MCF 10A (cell line): Measurements from ENCODE around the gene LIN37. TPM values are rescaled to one million over a fixed set of nuclear protein-coding genes. Genes with fewer than 3 reads are reported as not detected.

Experiments used
- BruUV-seq: library from RNA; stranded (reverse); fragments of 400-500 nt; replicated peaks from 2 replicates; lab custom pipeline; 2021; lab: Mats Ljungman, UMichigan
- CTCF ChIA-PET: fragments of 300-600 bp; sonication (Branson Sonifier 250); formaldehyde crosslinking; extraction: SDS; loops from one replicate; lab custom pipeline; 2021; ENCODE audit warnings: antibody characterized with exemption, inconsistent platforms; lab: Yijun Ruan, JAX
- POLR2A ChIA-PET: fragments of 300-600, 350-650 bp; sonication (Branson Sonifier 250); formaldehyde crosslinking; extraction: SDS; loops from one replicate; lab custom pipeline; 2020; ENCODE audit warnings: antibody characterized with exemption, inconsistent platforms; lab: Yijun Ruan, JAX
- DNase-seq: peaks from one replicate; pipeline ENCODE4 v3.0.0-alpha.2; 2018; ENCODE audit not compliant: unreplicated experiment
- H3K27ac Mint-ChIP-seq: one replicate; pipeline ENCODE4 v1.8.0; 2022; ENCODE audit warnings: mild to moderate bottlenecking, low read depth, mixed read lengths; ENCODE audit not compliant: unreplicated experiment
- H3K27me3 Mint-ChIP-seq: one replicate; pipeline ENCODE4 v1.8.0; 2022; ENCODE audit warnings: mixed read lengths; ENCODE audit not compliant: insufficient read depth, unreplicated experiment
- H3K36me3 Mint-ChIP-seq: one replicate; pipeline ENCODE4 v1.8.0; 2022; ENCODE audit warnings: mild to moderate bottlenecking, moderate library complexity, mixed read lengths; ENCODE audit not compliant: insufficient read depth, unreplicated experiment
- H3K4me1 Mint-ChIP-seq: one replicate; pipeline ENCODE4 v1.8.0; 2022; ENCODE audit warnings: mixed read lengths; ENCODE audit not compliant: insufficient read depth, unreplicated experiment
- H3K4me3 Mint-ChIP-seq: one replicate; pipeline ENCODE4 v1.8.0; 2022; ENCODE audit warnings: mild to moderate bottlenecking, moderate library complexity, mixed read lengths; ENCODE audit not compliant: unreplicated experiment
- H3K9me3 Mint-ChIP-seq: one replicate; pipeline ENCODE4 v1.8.0; 2022; ENCODE audit warnings: mixed read lengths; ENCODE audit not compliant: unreplicated experiment
- intact Hi-C: fragments of 100-400 bp; cut with micrococcal nuclease; formaldehyde crosslinking; loops from 2 replicates; pipeline ENCODE4 v1.14.1; 2022
- total RNA-seq: library from RNA; stranded (reverse); gene quantifications from 2 replicates; pipeline ENCODE4 v1.2.3, GENCODE V29; 2022
- TF ChIP-seq, protein P1 (sequence below): fragments of 200-600 bp; IDR thresholded peaks from one replicate; pipeline ENCODE4 v1.8.0; 2022; ENCODE audit warnings: antibody characterized with exemption, mild to moderate bottlenecking; ENCODE audit not compliant: unreplicated experiment

LIN37 gene
- total RNA-seq, 1 experiment from 2014 or later = 19.6 TPM

DNA sequence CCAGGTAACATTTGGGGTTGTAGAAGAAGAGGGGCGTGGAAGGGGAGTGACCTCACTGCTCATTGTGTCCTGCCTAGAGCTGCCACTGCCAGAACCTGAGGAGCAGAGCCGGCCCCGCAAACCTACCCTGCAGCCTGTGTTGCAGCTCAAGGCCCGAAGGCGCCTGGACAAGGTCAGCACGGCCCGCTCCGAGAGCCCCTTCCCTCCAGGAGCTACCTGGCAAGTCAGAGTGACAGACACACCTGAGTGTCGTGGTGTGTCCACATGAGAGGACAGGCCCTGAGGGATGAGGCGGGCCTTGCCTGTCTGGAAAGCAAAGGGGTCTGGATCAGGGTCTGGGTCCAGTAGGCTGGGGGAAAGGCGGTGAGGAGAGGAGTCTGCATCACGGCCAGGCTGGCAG, 23.8 kb upstream of the LIN37 start:
- Mint-ChIP-seq H3K27me3 (no peaks in the 10 kb centered on the region), H3K36me3 (peaks cover 92% of the 10 kb centered on the region), H3K9me3 (no peaks in the 10 kb centered on the region), H3K4me3 (no peak overlapping the region), H3K27ac (no peak overlapping the region), H3K4me1 (peaks cover 7% of the 10 kb centered on the region)
- ChIA-PET CTCF (no interaction called here), POLR2A (no interaction called here)
- no peak for DNase-seq
- intact Hi-C loops = no loop called here
- no TSS peak for BruUV-seq
- TF ChIP-seq, protein P1, sequence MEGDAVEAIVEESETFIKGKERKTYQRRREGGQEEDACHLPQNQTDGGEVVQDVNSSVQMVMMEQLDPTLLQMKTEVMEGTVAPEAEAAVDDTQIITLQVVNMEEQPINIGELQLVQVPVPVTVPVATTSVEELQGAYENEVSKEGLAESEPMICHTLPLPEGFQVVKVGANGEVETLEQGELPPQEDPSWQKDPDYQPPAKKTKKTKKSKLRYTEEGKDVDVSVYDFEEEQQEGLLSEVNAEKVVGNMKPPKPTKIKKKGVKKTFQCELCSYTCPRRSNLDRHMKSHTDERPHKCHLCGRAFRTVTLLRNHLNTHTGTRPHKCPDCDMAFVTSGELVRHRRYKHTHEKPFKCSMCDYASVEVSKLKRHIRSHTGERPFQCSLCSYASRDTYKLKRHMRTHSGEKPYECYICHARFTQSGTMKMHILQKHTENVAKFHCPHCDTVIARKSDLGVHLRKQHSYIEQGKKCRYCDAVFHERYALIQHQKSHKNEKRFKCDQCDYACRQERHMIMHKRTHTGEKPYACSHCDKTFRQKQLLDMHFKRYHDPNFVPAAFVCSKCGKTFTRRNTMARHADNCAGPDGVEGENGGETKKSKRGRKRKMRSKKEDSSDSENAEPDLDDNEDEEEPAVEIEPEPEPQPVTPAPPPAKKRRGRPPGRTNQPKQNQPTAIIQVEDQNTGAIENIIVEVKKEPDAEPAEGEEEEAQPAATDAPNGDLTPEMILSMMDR = no peak

- H3K9me3 Mint-ChIP-seq = no peaks in the 10 kb centered on the region
- peaks cover 93% of the 10 kb centered on the region for H3K36me3 Mint-ChIP-seq
These were observed 23.0 kb upstream of the LIN37 start for GRCh38 chr19:35725216-35725861.

DNA sequence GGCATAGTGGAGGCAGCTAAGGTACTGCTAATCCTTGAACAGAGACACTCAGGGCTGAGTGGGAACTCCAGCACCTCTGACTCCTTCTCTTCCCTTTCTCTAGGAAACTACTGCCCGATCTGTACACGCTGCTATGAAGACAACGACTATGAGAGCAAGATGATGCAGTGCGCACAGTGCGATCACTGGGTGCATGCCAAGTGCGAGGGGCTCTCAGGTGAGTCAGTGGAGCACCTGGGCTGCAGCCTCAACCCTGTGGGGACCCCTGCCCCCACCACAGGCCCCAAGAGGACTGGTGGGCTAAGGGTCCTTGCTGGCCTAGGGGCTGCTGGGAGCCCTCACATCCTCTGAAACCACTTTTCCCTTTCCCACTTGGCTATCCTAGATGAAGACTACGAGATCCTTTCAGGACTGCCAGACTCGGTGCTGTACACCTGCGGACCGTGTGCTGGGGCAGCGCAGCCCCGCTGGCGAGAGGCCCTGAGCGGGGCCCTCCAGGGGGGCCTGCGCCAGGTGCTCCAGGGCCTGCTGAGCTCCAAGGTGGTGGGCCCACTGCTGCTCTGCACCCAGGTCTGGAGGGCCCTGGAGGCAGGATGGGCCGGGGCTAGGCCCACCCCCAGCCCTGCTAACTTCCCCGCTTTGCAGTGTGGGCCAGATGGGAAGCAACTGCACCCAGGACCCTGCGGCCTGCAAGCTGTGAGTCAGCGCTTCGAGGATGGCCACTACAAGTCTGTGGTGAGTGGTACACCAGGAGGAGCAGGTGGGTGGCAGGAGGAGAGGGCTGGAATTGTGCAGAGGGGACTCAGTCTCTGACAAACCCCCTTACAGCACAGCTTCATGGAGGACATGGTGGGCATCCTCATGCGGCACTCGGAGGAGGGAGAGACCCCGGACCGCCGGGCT, 21.1 kb upstream of the LIN37 start:
- H3K9me3 Mint-ChIP-seq = no peaks in the 10 kb centered on the region
- no peak overlapping the region for H3K4me3 Mint-ChIP-seq
- intact Hi-C loops = no loop called here
- no TSS peak for BruUV-seq
- H3K27me3 Mint-ChIP-seq = no peaks in the 10 kb centered on the region
- no peaks in the 10 kb centered on the region for H3K4me1 Mint-ChIP-seq
- H3K27ac Mint-ChIP-seq = no peak overlapping the region
- CTCF ChIA-PET = interaction anchor here (0.6 to 0.7 kb wide), 2 partner anchors 178 to 180 kb away, joined by 3 read pairs; no protein-coding TSS in a partner anchor
- TF ChIP-seq, protein P1 = no peak
- no peak for DNase-seq
- peaks cover 85% of the 10 kb centered on the region for H3K36me3 Mint-ChIP-seq
- POLR2A ChIA-PET = interaction anchor here (1.1 to 1.2 kb wide), 2 partner anchors 13 to 18 kb away, joined by 4 to 5 read pairs; partner anchors contain the start of genes PSENEN and U2AF1L4

More at GRCh38 chr19:35725216-35725861, 23.0 kb upstream of the LIN37 start:
- POLR2A ChIA-PET = no interaction called here
- H3K27me3 Mint-ChIP-seq = no peaks in the 10 kb centered on the region
- TF ChIP-seq, protein P1 = no peak
- DNase-seq = no peak
- CTCF ChIA-PET = no interaction called here
- peak overlapping the region; percentile 53 for H3K27ac Mint-ChIP-seq
- no TSS peak for BruUV-seq
- intact Hi-C loops = no loop called here
- peaks cover under 1% of the 10 kb centered on the region for H3K4me1 Mint-ChIP-seq
- no peak overlapping the region for H3K4me3 Mint-ChIP-seq
